ENCODE results near the gene DNAAF5.

Gene DNAAF5

GRCh38 chr7:818031-818699 lies 91.7 kb downstream of the DNAAF5 start:
- DNase-seq: peak; percentile 37

- no peak for DNase-seq
These were observed 93.8 kb downstream of the DNAAF5 start for GRCh38 chr7:820341-820740.

DNA sequence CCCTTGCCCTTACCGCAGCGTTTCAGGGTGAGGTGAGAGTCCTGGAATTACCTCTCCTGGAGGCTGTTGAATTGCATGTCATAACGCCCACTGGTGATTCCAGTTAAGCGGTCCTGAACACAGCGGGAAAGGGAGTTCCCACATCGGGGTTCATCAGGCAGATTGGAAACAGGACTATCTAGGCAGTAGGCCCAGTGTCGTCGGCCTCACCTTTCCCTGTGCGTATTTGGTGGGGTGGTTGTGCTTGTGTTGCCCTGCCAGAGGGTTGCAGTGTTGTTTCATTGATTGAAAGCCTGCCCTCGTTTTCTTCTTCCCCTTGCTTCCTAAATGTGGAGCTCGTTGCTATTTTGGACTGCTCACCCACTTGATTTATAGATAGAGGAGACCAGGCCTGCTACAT lies 95.2 kb downstream of the DNAAF5 start:
- no peak for DNase-seq

DNA sequence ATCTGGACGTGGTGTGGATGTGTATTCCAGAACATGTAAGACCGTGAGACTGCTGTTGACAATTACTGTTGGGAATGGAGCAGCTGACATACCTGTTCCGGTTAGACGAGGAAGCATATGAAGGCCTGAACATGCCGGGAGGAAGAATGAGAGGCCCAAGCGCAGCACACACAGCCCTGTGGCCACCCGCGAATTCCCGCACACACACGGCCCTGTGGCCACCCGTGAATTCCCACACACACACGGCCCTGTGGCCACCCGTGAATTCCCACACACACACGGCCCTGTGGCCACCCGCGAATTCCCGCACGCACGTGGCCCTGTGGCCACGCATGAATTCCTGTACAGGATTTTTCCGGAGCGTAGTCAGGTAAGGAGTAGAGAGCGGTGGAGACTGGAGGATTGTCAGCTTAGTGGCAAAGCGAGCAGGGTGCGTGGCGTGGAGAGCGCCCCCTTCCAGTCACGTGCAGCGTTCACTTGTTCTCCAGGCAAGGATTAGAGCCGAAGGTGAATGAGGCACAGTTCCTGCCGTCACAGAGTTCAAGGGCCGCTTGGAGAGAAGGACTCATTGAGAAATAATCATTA lies 96.3 kb downstream of the DNAAF5 start:
- DNase-seq: no peak

- no peak for DNase-seq
These were observed 97.2 kb downstream of the DNAAF5 start for GRCh38 chr7:823649-824048.

GRCh38 chr7:824081-824480 lies 97.6 kb downstream of the DNAAF5 start:
- no peak for DNase-seq

DNA sequence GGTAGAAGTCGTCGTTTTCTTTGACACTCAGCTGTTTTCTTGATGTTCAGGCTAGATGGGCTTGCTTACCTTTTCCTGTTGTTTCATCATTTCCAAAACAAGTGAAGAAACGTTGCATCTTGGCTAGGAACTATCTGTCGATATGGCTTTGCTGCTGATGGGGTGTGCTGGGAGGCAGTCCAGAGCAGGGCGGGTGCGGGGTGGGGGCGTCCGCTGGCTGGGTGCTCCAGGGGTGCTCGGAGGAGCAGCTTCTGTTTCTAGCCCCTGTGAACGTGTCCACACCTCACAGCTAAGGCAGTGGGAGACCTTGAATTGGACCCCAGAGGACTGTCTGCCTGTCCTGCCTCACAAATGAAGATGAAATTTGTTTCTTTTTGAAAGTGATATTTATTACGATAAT lies 98.2 kb downstream of the DNAAF5 start:
- DNase-seq: no peak

DNA sequence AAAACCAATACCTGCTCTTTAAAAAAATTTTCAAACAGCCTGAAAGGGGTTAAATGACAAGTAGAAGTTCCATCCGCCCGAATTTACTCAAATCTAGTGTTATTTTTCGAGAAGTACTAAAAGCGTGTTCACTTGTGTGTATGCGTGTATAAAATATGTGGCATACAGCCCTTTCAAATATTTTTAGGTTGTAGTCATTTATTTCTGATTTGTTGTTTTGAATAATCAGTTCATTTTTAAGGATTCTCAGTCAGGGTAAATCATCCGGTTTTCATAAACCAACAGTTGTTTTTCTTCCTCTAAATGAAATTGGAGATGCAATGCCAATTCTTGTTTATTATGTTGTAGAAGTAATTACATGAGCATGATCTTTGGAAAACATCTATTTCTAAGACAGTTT lies 98.9 kb downstream of the DNAAF5 start:
- no peak for DNase-seq

GRCh38 chr7:826230-826917 lies 99.9 kb downstream of the DNAAF5 start:
- DNase-seq: no peak

- DNase-seq: no peak
These were observed 102.5 kb downstream of the DNAAF5 start for GRCh38 chr7:828793-829561.

DNA sequence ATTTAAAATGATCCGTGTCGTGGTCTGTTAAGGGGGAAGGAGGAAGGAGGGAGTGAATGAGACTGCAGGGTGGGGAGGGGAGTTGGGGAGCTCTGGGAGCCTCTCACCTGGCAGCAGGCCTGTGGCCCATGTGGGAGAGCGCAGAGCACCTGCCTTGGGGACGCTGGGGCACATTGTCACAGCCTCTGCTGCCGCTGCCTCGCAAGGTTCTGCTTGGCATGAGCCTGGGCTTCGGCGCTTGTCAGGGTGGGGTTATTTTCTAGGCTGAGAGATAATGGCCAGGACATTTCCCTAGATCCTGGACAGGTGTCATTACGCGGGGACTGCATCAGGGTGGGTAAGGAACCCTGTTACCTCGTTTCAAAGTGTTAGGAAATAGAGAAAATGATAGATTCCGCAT lies 103.6 kb downstream of the DNAAF5 start:
- no peak for DNase-seq

- peak; percentile 44 for DNase-seq
These were observed 105.2 kb downstream of the DNAAF5 start for GRCh38 chr7:831596-832166.

- DNase-seq: peak; percentile 74
These were observed 105.9 kb downstream of the DNAAF5 start, which contains the start of gene SUN1 for GRCh38 chr7:832167-832967. Gene SUN1, plus strand, starts transcription at chr7:832476. Its CDS starts 49 bp downstream, at chr7:832525.

DNA sequence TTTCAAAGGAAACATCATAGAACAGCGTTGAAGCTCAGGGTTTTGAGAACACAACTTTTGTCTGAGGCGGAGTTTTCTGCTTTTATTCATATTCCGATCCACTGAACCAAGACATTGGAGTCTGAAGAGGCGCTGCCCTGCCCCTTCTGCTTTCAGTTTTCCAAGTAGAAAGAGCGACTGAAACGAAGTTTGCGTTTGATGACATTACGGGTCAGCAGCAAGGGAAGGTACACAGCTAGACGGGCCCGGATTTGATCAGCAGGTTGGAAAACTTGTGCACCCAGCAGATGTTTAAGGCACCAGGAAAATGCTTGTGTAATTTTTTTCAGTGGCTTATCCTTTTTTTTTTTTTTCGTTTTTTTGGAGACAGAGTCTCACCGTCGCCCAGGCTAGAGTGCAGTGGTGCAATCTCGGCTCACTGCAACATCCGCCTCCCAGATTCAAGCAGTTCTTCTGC lies 106.5 kb downstream of the DNAAF5 start:
- no peak for DNase-seq

DNA sequence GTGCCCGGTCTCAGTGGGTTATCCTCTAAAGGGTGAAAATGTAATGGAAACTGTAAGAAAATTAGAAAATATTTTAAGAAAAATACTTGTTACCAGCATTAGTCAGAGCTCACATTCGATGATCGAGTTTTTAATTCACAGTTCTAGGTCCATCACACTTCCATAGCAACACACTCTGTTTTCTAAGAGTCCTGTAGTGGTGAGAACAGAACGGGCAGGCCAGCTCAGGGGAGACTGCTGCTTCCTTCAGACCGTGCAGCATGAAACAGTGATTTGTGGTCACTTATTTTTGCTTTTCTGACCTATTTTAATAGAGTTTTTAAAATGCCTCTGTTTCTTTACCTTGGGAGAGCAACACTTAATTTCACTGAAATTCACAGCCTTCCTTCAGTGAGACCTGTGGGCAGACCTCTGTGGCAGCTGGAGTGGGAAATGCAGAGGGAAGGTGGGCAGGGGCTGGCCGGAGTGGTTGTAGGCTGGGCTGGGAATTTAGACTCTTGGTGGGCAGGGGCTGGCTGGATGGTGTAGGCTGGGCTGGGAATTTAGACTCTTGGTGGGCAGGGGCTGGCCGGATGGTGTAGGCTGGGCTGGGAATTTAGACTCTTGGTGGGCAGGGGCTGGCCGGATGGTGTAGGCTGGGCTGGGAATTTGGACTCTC lies 107.2 kb downstream of the DNAAF5 start:
- no peak for DNase-seq

DNA sequence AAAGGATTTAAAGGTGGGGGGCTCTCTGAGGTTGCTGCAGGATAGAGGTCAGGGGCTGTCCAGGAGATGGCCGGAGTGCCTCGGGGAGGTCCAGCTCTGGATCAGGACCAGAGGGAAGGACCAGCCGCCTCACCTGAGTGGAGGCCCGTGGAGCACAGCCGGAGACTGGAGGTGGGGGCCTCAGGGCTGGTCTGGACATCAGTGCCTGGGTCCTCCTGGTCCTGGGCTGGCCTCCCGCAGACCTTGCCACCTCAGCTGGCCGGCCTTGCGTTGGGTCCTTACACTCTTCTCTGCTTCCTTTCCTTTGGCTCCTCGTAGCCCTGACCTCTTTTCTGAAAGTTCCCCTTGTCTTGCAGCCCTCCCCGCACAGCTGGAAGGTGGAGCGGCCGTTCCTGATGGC lies 107.8 kb downstream of the DNAAF5 start:
- no peak for DNase-seq

DNA sequence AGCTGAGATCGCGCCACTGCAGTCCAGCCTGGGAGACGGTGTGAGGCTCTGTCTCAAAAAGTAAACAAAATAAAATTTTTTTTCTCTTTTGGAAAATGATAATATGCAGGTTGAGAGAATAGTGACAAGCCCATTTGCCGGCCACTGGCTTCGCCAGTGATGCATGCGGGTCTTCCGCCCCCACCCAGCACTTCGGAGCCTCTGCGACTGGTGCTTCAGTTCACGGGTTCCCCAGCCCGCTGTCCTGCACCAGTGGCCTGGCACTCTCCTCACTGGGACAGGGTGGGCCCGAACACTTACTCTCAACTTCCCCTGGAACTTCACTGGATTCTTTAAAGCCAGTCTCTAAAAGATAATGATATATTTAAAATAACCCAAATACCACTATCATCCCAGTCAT lies 108.5 kb downstream of the DNAAF5 start:
- DNase-seq: no peak

DNA sequence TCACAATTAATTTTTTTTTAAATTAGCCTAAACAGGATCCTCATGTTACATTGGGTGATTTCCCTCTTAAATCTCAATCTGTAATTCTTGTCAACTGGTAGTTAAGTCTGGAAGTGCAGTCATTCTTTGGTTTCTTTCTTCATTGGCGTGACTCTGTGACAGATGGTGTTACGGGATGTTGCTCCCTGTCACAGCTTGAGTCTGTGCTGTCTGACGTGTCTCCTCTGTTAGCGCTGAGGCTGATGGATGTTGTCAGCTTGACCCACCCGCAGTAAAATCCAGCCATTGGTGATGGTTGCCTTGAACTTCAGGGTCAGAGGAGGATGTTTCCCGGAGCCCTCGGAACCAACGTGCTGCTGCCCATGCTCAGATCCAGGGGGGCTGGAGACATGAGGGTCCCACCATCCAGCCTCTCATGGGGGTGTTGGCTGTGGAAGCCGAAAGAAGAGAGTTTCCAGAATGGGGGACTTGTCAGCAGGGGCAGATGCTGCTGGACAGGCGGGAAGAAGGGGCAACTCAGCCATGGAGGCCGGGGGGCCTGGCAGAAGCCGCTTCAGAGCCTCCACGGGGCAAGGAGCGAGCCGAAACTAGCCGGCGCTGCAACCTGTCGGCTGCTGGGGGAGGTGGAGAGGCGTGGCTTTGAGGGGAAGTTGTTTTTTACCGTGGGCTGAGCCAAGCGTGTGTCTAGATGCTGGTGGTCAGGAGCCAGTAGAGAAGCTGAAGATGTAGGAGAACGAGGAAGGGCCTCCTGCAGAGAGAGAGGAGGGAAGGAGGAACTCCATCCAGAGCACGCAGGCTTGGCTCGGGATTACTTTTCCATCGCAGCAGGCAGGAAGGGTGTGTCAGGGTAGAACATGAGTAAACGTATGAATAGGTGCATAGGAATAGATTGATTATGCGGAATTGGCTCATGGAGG lies 109.2 kb downstream of the DNAAF5 start:
- DNase-seq: no peak
